ENCODE results near the gene ART5. TPM values are rescaled to one million over a fixed set of nuclear protein-coding genes. Genes with fewer than 3 reads are reported as not detected.
A peak's percentile ranks its signal among the peaks of the same experiment; 100 is the strongest.

Gene ART5
- total RNA-seq, 4 donors from 2014 or later: 0.64 TPM; not detected in 3

GRCh38 chr11:3617990-3618389 is 23.8 kb downstream of the ART5 start:
- in situ Hi-C loops (cut with MboI; ENCODE audit: low pct_ligation_motif_present in 1 of 4, low pct_unique_long_range_greater_than_20kb in 1 of 4, low sequenced_read_pairs in 3 of 4) (loop anchor here in 1 of 4 donors (25.0 kb wide), 1 partner anchor 156 kb away; no protein-coding TSS in a partner anchor), intact Hi-C loops (cut with DNase I; ENCODE audit: low total_unique reads) (no loop called here)
- Histone ChIP-seq H3K4me1 (no peaks in the 10 kb centered on the region), H3K4me3 (no peak overlapping the region), H3K27ac (no peak overlapping the region), H3K9me3 (no peaks in the 10 kb centered on the region), H3K27me3 (no peaks in the 10 kb centered on the region), H3K36me3 (no peaks in the 10 kb centered on the region)
- WGBS, 2 donors (ENCODE audit: low coverage in 1 of 2): 69 to 72% methylated on average over 8 of the region's 8 CpGs
- TF ChIP-seq POLR2AphosphoS5 (IDR thresholded peaks at IDR 0.05): no peak
- no peak for TF ChIP-seq EP300 (IDR thresholded peaks at IDR 0.05; ENCODE audit: low read depth)
- TF ChIP-seq POLR2A (IDR thresholded peaks at IDR 0.05): no peak
- no peak for TF ChIP-seq CTCF (IDR thresholded peaks at IDR 0.05)
- DNase-seq: no peak

GRCh38 chr11:3616721-3617460 is 24.9 kb downstream of the ART5 start:
- in situ Hi-C loops (cut with MboI; ENCODE audit: low pct_ligation_motif_present in 1 of 4, low pct_unique_long_range_greater_than_20kb in 1 of 4, low sequenced_read_pairs in 3 of 4) (loop anchor here in 1 of 4 donors (25.0 kb wide), 1 partner anchor 155 kb away; no protein-coding TSS in a partner anchor), intact Hi-C loops (cut with DNase I; ENCODE audit: low total_unique reads) (no loop called here)
- no peaks in the 10 kb centered on the region for H3K4me1 ChIP-seq
- no peaks in the 10 kb centered on the region for H3K27me3 ChIP-seq
- H3K36me3 ChIP-seq: no peaks in the 10 kb centered on the region
- no peak for DNase-seq
- no peak overlapping the region for H3K4me3 ChIP-seq
- WGBS, 2 donors (ENCODE audit: low coverage in 1 of 2): 80% methylated on average over 25 of the region's 25 CpGs; no CpG with 5 or more reads in 1 of the 2 donors
- TF ChIP-seq CTCF (IDR thresholded peaks at IDR 0.05) (no peak), POLR2AphosphoS5 (IDR thresholded peaks at IDR 0.05) (no peak), EP300 (IDR thresholded peaks at IDR 0.05; ENCODE audit: low read depth) (no peak), POLR2A (IDR thresholded peaks at IDR 0.05) (no peak)
- no peak overlapping the region for H3K27ac ChIP-seq
- H3K9me3 ChIP-seq: no peaks in the 10 kb centered on the region

GRCh38 chr11:3615998-3616397 is 25.8 kb downstream of the ART5 start:
- H3K27ac ChIP-seq: no peak overlapping the region
- no peaks in the 10 kb centered on the region for H3K36me3 ChIP-seq
- 82 to 100% methylated on average over 2 to 6 of the region's 6 CpGs for WGBS, 2 donors (ENCODE audit: low coverage in 1 of 2)
- no peaks in the 10 kb centered on the region for H3K27me3 ChIP-seq
- no peak for TF ChIP-seq POLR2A (IDR thresholded peaks at IDR 0.05)
- TF ChIP-seq CTCF (IDR thresholded peaks at IDR 0.05): no peak
- TF ChIP-seq EP300 (IDR thresholded peaks at IDR 0.05; ENCODE audit: low read depth): no peak
- no peak for TF ChIP-seq POLR2AphosphoS5 (IDR thresholded peaks at IDR 0.05)
- in situ Hi-C loops (cut with MboI; ENCODE audit: low pct_ligation_motif_present in 1 of 4, low pct_unique_long_range_greater_than_20kb in 1 of 4, low sequenced_read_pairs in 3 of 4): loop anchor here in 1 of 4 donors (25.0 kb wide), 1 partner anchor 154 kb away; no protein-coding TSS in a partner anchor
- H3K4me1 ChIP-seq: no peaks in the 10 kb centered on the region
- no peaks in the 10 kb centered on the region for H3K9me3 ChIP-seq
- intact Hi-C loops (cut with DNase I; ENCODE audit: low total_unique reads): no loop called here
- no peak overlapping the region for H3K4me3 ChIP-seq
- DNase-seq: no peak

- Histone ChIP-seq H3K27me3 (no peaks in the 10 kb centered on the region), H3K4me3 (no peak overlapping the region), H3K27ac (no peak overlapping the region), H3K4me1 (no peaks in the 10 kb centered on the region), H3K9me3 (no peaks in the 10 kb centered on the region), H3K36me3 (no peaks in the 10 kb centered on the region)
- no peak for TF ChIP-seq POLR2AphosphoS5 (IDR thresholded peaks at IDR 0.05)
- no peak for TF ChIP-seq POLR2A (IDR thresholded peaks at IDR 0.05)
- no peak for TF ChIP-seq EP300 (IDR thresholded peaks at IDR 0.05; ENCODE audit: low read depth)
- no peak for TF ChIP-seq CTCF (IDR thresholded peaks at IDR 0.05)
- peak; percentile 11 for DNase-seq
- intact Hi-C loops (cut with DNase I; ENCODE audit: low total_unique reads): no loop called here
- in situ Hi-C loops (cut with MboI; ENCODE audit: low pct_ligation_motif_present in 1 of 4, low pct_unique_long_range_greater_than_20kb in 1 of 4, low sequenced_read_pairs in 3 of 4): loop anchor here in 1 of 4 donors (25.0 kb wide), 1 partner anchor 152 kb away; no protein-coding TSS in a partner anchor
- WGBS, 2 donors (ENCODE audit: low coverage in 1 of 2): 56 to 72% methylated on average over 4 to 5 of the region's 5 CpGs
Observed at GRCh38 chr11:3614742-3615171, 27.0 kb downstream of the ART5 start.
